Stimulated activated CD4-positive, alpha-beta T cell treated with anti-CD3 and anti-CD28 coated beads, Interleukin-4, amount 100 ng/mL, for 1 hour (primary cell): Measurements from ENCODE around the gene INVS.
"Not testable (repeated sequence)": the region's sequence is repeated elsewhere in the genome, so short reads cannot be mapped to it uniquely, and the experiment has no call there.

Source experiments
- DNase-seq: peaks from one replicate; pipeline ENCODE4 v3.0.0-alpha.2; 2020

Gene INVS

DNA sequence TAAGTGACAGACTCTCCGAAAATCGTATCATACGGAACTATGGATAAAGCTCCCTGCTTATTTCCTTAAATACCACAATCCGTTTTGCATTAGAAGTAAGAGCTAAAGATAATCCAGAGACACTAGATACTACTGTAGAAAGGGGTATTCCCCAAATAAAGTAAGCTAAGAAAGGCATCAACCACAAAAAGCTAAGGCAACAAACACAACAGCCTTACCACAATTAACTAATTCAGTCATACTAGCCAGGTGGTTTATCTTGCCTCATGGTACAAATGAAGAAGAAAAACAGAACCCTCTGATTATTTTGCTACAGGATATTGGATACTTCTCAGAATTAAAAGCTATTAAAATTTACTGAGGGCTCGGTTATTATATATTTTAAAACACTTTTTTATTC is 14.3 kb upstream of the INVS start:
- DNase-seq = no peak

DNA sequence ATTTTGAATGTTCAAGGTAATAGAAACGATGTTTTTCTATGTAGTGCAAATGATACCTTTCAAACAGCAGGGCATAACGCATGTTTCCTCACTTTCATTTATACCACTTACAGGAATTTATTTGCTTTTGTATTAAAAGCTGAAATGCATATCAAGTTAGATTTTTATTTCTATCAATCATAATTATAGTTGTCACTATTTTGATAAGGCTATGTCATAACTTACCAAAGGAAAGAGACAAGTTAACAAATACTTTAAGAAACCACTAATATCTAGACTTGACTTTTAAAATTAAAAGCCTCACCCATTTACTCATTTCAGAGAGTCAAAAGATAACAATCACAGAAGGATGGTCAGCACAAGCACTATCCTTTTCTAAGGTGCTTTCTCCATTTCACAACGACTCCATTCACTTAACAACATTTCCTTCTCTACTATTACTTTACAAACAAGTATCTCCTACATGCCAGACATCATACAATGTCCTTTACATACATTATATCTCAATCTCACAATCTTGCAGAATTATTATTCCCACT is 12.9 kb upstream of the INVS start:
- no peak for DNase-seq

- no peak for DNase-seq
These were observed 11.8 kb upstream of the INVS start for GRCh38 chr9:100087218-100087617.

- no peak for DNase-seq
These were observed 10.8 kb upstream of the INVS start for GRCh38 chr9:100088202-100088601.

DNA sequence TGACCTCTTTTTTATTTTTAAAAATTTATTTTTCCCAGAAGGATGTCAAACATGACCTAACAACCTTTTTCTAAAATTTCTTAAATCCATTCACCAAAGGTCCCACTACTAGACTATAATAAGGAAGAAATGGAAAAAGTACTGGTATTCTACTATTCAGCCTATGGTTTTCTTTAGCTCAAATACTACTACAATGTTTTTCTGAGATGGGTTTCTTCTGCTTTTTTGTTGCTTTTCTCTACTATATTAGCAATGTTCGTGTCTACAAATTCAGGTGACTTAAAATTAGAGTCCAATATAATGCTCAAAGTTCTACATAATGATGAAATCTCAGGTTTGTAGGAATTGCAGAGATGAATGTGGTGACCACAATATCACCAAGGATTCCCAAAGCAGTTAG is 8.2 kb upstream of the INVS start:
- DNase-seq = no peak

DNA sequence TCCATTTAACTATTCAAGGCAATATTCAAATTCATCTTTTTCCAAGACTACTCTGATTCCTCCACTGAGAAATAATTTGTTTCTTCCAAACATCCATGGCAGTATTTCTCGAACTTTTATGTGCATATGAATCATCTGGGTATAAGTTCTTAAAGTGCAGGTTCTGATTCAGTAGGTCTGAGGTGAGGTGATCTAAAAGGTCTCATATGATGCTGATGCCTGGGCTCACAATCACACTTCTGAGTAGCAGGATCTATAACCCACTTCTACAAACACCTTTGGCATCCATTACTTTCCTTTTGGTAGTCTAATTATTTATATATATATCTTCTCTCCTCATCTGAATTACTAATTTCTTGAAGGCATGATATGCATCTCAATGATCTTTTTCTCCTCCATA is 7.4 kb upstream of the INVS start:
- no peak for DNase-seq

- no peak for DNase-seq
These were observed 7.0 kb upstream of the INVS start for GRCh38 chr9:100092066-100092465.

DNA sequence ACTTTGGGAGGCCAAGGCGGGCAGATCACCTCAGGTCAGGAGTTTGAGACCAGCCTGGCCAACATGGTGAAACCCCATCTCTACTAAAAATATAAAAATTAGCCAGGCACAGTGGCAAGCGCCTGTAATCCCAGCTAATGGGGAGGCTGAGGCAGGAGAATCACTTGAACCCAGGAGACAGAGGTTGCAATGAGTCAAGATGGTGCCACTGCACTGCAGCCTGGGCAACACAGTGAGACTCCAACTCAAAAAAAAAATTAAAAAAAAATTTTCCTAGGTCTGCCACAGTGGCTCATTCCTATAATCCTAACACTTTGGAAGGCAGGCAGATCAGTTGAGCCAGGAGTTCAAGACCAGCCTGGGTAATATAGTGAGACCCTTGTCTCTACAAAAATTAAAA is 4.6 kb upstream of the INVS start:
- DNase-seq = not testable (repeated sequence)

- no peak for DNase-seq
These were observed 2.6 kb upstream of the INVS start for GRCh38 chr9:100096378-100096916.

- peak; percentile 17 for DNase-seq
These were observed 777 bp upstream of the INVS start for GRCh38 chr9:100098046-100098886.

DNA sequence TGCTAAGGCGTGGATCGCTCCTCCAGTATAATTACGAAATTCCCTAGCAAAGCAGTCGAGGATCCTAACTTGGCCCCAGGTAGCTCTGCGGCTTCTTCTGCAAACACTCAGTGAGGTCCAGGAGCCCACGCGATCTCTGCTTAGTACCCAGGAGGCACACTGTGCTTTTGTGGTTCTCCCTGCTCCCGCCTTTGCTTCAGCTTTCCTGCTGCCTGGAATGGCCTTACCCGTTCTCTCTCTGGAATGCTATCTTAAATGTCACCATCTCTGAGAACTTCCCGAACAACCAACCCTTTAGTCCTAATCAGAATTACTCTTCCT is 639 bp downstream of the INVS start:
- DNase-seq = peak; percentile 6

- DNase-seq = no peak
These were observed 1.2 kb downstream of the INVS start for GRCh38 chr9:100100146-100100667.

- no peak for DNase-seq
These were observed 2.6 kb downstream of the INVS start for GRCh38 chr9:100101608-100102007.

GRCh38 chr9:100104314-100104713 is 5.3 kb downstream of the INVS start:
- no peak for DNase-seq

- no peak for DNase-seq
These were observed 6.8 kb downstream of the INVS start for GRCh38 chr9:100105861-100106260.

GRCh38 chr9:100106616-100107015 is 7.6 kb downstream of the INVS start:
- no peak for DNase-seq

GRCh38 chr9:100108559-100108958 is 9.5 kb downstream of the INVS start:
- no peak for DNase-seq

- DNase-seq = no peak
These were observed 12.2 kb downstream of the INVS start for GRCh38 chr9:100111235-100111634.

- no peak for DNase-seq
These were observed 13.8 kb downstream of the INVS start for GRCh38 chr9:100112677-100113336.

- DNase-seq = no peak
These were observed 18.3 kb downstream of the INVS start for GRCh38 chr9:100117316-100117715.

DNA sequence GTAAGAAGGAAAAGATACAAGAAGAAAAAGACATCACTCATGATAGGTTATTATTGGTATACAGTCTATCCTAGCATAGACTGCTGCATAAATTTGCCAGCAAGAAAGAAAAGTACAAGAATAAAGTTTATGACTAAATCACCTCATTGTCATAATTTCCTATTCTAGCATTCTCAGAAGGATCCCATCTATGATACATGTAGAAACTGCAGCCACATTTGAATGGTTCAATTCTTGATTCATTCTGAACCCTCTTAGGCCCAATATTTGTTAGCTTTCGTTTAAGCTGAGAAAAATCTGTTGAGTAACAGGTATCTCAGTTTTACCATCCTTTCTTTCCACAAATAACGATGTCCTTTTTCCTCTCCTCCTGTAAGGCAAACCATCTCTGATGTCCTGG is 21.2 kb downstream of the INVS start:
- DNase-seq = no peak

DNA sequence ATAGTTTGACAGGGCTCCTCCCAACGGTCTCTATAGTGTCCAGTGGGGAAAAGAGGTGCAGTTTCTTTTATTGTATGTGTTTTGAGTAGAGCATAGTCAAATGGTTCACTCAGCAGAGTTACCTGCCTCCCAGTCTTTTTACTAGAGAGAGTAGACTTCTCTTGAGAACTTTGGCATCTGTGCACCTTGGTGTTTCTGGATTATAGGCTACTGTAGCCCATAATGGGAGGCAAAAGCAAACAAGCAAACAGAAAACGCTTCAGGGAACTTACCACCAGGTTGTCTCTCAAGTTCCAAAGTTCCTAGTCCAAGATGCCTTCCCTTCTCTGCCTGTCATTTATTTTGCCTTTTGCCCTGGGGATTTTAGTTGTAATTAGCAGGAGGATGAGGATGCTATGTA is 26.2 kb downstream of the INVS start:
- DNase-seq = no peak

GRCh38 chr9:100125910-100126309 is 26.9 kb downstream of the INVS start:
- no peak for DNase-seq

DNA sequence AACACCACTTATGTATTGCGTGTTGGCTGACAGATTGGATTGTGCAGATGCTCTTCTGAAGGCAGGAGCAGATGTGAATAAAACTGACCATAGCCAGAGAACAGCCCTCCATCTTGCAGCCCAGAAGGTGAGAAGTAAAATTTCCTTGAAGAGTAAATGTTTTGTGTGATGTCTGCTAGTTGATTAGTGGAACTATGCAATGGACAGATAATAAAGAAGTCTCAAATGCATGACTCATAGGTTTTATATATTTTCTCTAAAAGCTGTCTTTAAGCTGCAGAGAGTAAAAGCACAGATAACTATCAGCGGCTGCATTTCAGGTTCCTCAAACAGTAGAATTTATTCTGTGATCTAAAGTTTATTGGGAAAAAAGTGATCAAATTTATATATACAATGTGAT is 27.4 kb downstream of the INVS start:
- no peak for DNase-seq
